ENCODE data around the gene GDF15.
"Not testable (repeated sequence)": the region's sequence is repeated elsewhere in the genome, so short reads cannot be mapped to it uniquely, and the experiment has no call there.

The GDF15 gene

DNA sequence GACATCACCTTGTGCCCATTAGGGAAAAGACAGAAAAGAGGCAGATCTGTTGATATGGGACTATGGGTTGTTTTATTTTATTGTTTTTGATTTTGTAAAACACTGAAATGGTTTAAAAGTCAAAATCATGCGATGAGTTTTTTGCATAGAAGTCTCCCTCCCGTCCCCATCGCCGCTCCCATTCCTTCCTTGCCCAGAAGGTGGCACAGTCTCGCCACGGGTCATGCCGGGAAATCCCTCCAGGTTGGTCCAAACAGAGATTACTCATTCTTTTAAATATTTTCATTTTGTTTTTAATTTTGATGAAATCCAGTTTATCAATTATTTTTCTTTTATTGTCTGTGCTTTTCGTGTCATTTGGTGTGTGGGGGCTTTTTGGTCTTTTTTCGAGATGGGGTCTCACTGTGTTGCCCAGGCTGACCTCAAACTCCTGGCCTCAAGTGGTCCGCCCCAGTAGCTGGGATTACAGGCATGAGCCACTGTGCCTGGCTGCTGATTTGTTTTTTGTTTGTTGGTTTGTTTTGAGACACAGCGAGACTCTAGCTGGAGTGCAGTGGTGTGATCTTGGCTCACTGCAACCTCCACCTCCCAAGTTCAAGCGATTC lies 36.3 kb upstream of the GDF15 start:
- Histone ChIP-seq H3K36me3 (replicated peaks) (peaks cover 4% of the 10 kb centered on the region), H3K4me3 (ENCODE audit: low read depth, low read length) (no peak overlapping the region), H3K27me3 (replicated peaks) (no peaks in the 10 kb centered on the region), H3K27ac (no peak overlapping the region)
- peak; percentile 93 for TF ChIP-seq CTCF (IDR thresholded peaks at IDR 0.05; ENCODE audit: low read depth, low read length, missing control alignments)
- DNase-seq = peak; percentile 46
- in situ Hi-C loops (cut with HindIII; ENCODE audit: low pct_ligation_motif_present, low sequenced_read_pairs) = no loop called here

DNA sequence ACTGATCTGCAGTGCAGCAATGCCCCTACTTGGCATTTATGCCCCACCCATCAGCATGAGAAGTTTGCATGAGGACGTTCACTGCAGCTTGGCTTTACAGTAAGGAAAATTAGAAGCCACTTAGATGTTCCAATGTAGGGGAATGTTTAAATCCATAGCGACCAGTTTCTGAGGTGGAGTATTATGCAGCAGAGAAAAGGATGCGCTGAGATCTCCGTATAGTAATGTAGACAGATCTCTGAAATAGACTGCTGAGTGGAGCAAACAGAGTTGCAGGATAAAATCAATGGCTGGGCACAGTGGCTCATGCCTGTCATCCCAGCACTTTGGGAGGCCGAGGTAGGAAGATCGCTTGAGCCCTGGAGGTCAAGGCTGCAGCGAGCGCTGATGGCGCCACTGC lies 35.5 kb upstream of the GDF15 start:
- H3K27me3 ChIP-seq (replicated peaks) = no peaks in the 10 kb centered on the region
- in situ Hi-C loops (cut with HindIII; ENCODE audit: low pct_ligation_motif_present, low sequenced_read_pairs) = no loop called here
- no peak overlapping the region for H3K4me3 ChIP-seq (ENCODE audit: low read depth, low read length)
- H3K36me3 ChIP-seq (replicated peaks) = peaks cover 4% of the 10 kb centered on the region
- no peak for TF ChIP-seq CTCF (IDR thresholded peaks at IDR 0.05; ENCODE audit: low read depth, low read length, missing control alignments)
- H3K27ac ChIP-seq = no peak overlapping the region
- DNase-seq = no peak

DNA sequence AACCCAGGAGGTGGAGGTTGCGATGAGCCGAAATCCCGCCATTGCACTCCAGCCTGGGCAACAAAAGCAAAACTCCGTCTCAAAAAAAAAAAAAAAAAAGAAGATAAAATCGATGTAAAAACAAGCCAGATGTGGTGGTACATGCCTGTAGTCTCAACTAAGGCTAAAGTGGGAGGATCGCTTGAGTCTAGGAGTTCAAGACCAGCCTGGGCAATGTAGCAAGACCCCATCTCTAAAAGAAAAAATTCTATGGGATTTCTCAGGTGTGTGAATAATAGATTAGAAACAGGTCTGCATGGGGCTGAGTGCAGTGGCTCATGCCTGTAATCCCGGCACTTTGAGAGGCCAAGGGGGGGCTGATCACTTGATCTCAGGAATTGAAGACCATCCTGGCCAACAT lies 34.4 kb upstream of the GDF15 start:
- peaks cover 4% of the 10 kb centered on the region for H3K36me3 ChIP-seq (replicated peaks)
- TF ChIP-seq CTCF (IDR thresholded peaks at IDR 0.05; ENCODE audit: low read depth, low read length, missing control alignments) = no peak
- in situ Hi-C loops (cut with HindIII; ENCODE audit: low pct_ligation_motif_present, low sequenced_read_pairs) = no loop called here
- H3K27me3 ChIP-seq (replicated peaks) = no peaks in the 10 kb centered on the region
- H3K27ac ChIP-seq = no peak overlapping the region
- no peak overlapping the region for H3K4me3 ChIP-seq (ENCODE audit: low read depth, low read length)
- DNase-seq = no peak

GRCh38 chr19:18353378-18354005 lies 32.5 kb upstream of the GDF15 start:
- no peak for TF ChIP-seq CTCF (IDR thresholded peaks at IDR 0.05; ENCODE audit: low read depth, low read length, missing control alignments)
- H3K27ac ChIP-seq = no peak overlapping the region
- DNase-seq = no peak
- no peaks in the 10 kb centered on the region for H3K27me3 ChIP-seq (replicated peaks)
- H3K4me3 ChIP-seq (ENCODE audit: low read depth, low read length) = no peak overlapping the region
- peaks cover 12% of the 10 kb centered on the region for H3K36me3 ChIP-seq (replicated peaks)
- in situ Hi-C loops (cut with HindIII; ENCODE audit: low pct_ligation_motif_present, low sequenced_read_pairs) = no loop called here

DNA sequence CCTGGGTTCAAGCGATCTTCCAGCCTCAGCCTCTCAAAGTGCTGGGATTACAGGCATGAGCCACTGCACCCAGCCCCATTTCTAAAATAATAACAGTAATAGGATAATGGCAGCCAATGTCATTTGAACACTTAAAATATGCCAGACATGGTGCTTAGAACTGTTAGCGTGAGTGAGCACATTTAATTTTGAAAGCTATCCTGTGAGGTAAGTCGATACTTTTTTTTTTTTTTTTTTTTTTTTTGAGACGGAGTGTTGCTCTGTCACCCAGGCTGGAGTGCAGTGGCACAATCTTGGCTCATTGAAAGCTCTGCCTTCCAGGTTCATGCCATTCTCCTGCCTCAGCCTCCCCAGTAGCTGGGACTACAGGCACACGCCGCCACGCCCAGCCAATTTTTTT lies 31.2 kb upstream of the GDF15 start:
- H3K4me3 ChIP-seq (ENCODE audit: low read depth, low read length); DNase-seq; H3K27me3 ChIP-seq (replicated peaks); in situ Hi-C loops (cut with HindIII; ENCODE audit: low pct_ligation_motif_present, low sequenced_read_pairs); H3K27ac ChIP-seq: not testable (repeated sequence)
- H3K36me3 ChIP-seq (replicated peaks) = peaks cover 16% of the 10 kb centered on the region

- Histone ChIP-seq H3K27me3 (replicated peaks) (no peaks in the 10 kb centered on the region), H3K36me3 (replicated peaks) (peaks cover 12% of the 10 kb centered on the region), H3K27ac (no peak overlapping the region), H3K4me3 (ENCODE audit: low read depth, low read length) (no peak overlapping the region)
- no peak for DNase-seq
- in situ Hi-C loops (cut with HindIII; ENCODE audit: low pct_ligation_motif_present, low sequenced_read_pairs) = no loop called here
- no peak for TF ChIP-seq CTCF (IDR thresholded peaks at IDR 0.05; ENCODE audit: low read depth, low read length, missing control alignments)
These were observed 28.9 kb upstream of the GDF15 start for GRCh38 chr19:18357041-18357440.
